Astrocyte of the spinal cord (primary cell): ENCODE data around the gene SIGLEC14.

Experiments used
- DNase-seq: peaks from one replicate; pipeline ENCODE4 v3.0.0; 2011; ENCODE audit warnings: low read depth, low spot score
- H3K4me3 ChIP-seq: 2 replicates; pipeline ENCODE4 v1.5.1; 2011; ENCODE audit warnings: low read depth, mild to moderate bottlenecking, low read length, moderate library complexity
- CTCF ChIP-seq: IDR thresholded peaks from 2 replicates; pipeline ENCODE4 v1.5.1; 2012; ENCODE audit warnings: low read depth, mild to moderate bottlenecking, low read length, inconsistent platforms
- in situ Hi-C: cut with HindIII; loops from 2 replicates; pipeline ENCODE4 v1.10.0; 2017; ENCODE audit warnings: low sequenced_read_pairs

Gene SIGLEC14

DNA sequence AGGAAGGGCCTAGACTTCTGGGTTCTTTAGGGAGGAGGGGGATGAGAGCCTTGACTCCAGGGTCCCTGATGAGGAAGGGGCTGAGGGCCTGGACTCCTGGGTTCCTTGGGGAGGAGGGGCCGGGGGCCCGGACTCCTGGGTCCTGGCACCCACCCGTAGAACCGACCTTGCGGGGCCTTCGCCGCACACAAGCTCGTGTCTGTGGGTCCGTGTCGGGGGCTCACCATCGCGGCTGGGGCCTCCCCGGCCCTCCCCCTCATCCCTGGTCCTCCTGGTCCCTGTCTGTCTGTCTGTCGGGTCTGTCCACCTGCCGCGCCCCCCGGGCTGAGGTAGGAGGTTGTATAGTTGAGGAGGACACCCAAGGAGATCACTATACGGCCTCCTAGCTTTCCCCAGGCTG lies 45.8 kb upstream of the SIGLEC14 start:
- in situ Hi-C loops = no loop called here
- no peak for DNase-seq
- no peak for TF ChIP-seq CTCF
- peak overlapping the region; percentile 84 for H3K4me3 ChIP-seq

DNA sequence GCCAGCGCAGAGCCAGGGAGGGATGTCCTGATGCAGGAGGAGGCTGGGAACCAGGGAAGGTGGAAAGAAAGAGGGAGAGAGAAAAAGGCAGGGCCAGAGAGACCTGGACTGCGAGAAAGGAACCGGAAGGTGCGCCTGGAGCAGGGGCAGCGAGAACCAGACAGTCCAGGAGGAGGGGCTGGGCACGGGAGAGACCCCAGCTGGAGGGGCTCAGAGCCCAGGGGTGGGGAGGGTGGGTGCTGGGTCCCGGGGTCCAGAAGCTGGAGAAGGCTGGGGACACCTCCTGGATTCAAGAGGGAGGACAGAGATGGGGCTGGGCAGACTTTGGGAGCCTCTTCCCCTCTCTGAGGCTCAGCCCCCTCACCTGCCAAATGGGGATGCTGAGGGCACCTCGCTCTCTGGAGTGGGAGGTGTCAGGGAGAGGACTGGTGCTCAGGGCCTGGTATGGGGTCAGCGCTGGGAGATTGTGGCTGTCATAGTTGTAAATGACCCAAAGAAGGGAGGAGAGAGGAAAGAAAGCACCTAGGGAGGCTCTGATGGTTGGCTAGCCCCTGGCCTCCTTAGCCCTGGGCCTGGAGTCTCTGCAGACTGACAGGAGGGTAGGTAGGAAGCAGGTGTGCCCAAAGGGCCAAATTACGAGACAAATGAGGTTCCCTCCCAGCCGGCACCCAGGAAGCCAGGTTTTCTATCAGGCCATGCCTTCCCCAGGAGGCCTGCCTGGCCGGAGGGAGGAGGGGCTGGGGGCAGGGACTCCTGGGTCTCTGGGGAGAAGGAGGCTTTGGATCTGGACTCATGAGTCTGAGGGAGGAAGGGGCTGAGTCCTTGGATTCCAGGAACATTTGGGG lies 45.2 kb upstream of the SIGLEC14 start:
- no peak for TF ChIP-seq CTCF
- in situ Hi-C loops = no loop called here
- H3K4me3 ChIP-seq = peak overlapping the region; percentile 84
- no peak for DNase-seq

GRCh38 chr19:51691074-51691583 lies 44.5 kb upstream of the SIGLEC14 start:
- TF ChIP-seq CTCF = no peak
- H3K4me3 ChIP-seq = peak overlapping the region; percentile 84
- in situ Hi-C loops = no loop called here
- peak; percentile 54 for DNase-seq

DNA sequence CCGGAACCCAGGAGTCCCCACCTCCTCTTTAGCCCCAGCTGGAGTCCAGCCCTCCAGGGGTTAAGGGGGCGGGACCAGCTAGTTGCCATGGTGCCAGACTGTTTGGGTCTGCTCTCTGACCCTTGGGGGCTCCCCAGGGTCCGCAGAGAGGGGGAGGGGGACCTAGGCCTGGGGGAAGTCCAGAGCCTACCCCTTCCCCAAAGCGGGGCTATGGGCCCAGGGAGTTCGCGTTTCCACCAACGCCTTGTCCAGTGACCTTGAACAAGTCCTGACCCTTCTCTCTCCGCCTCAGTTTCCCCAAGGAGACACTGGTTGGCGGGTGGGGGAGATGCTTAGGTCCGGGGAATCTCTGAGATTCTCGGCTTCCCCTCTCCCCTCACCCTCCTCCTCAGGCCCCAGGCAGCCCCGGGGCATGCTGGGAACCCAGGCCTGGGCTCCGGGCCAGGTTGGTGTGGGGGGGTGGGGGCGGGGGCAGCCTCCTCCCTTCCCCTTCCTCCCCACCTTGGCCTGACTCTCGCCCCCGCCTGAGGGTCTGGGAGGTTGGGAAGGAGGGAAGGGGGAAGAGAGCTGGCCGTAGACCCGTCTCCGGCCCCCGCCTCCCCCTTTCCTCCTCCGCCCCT lies 43.9 kb upstream of the SIGLEC14 start:
- H3K4me3 ChIP-seq = peak overlapping the region; percentile 84
- DNase-seq = peak; percentile 83
- in situ Hi-C loops = no loop called here
- TF ChIP-seq CTCF = no peak

DNA sequence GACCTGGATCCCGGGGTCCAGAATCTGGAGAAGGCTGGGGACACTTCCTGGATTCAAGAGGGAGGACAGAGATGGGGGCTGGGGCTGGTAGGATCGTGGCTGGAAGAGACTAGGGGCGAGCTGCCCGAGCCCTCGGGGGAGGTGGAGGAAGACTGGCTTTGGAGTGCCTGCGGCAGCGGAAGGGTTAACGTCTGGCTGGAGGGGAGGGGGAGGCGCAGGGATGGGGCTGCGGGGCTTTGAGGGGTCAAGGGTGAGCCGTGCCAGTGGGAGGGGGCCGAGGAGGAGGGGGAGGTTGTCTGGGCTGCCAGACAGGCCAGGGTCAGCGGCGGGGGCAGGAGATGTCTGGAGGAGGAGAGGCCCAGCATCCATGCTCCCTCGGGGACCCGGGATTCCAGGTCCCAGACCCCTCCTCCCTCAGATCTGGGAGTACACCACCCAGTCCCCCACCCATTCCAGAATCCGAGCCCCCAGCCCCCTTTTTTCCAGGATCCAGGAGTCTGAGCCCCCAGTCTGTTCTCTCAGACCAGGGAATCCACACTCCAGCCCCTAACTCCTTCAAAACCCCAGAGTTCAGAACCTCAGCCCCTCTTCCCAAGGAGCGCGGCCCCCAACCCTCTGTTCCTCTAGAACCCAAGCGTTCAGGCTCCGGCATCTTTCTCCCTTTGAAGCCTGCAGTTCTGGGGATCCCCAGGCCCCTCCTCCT lies 43.3 kb upstream of the SIGLEC14 start:
- in situ Hi-C loops = no loop called here
- TF ChIP-seq CTCF = no peak
- peak; percentile 23 for DNase-seq
- peak overlapping the region; percentile 84 for H3K4me3 ChIP-seq
